IMR-90 (cell line): ENCODE data around the gene TMPRSS11A. TPM values are rescaled to one million over a fixed set of nuclear protein-coding genes. Genes with fewer than 3 reads are reported as not detected.

Experiments
- ATAC-seq: fragments of 200-7000 bp; cut with Tn5 transposase; 2 replicates; pipeline ENCODE4 v1.9.1; 2020; ENCODE audit warnings: low read depth, mild to moderate bottlenecking, moderate library complexity
- BruUV-seq: library from RNA; stranded (reverse); fragments of 400-500 nt; replicated peaks from 2 replicates; lab custom pipeline; 2021; lab: Mats Ljungman, UMichigan
- CTCF ChIA-PET: fragments of 300-600 bp; formaldehyde crosslinking; extraction: SDS; loops from one replicate; lab custom pipeline; 2021; ENCODE audit warnings: antibody characterized with exemption; lab: Yijun Ruan, JAX
- POLR2A ChIA-PET: fragments of 300-600 bp; sonication (Branson Sonifier 250); formaldehyde crosslinking; loops from one replicate; lab custom pipeline; 2022; ENCODE audit warnings: antibody characterized with exemption; ENCODE audit not compliant: unreplicated experiment; lab: Charles Lee
- DNase-seq: peaks from one replicate; pipeline ENCODE4 v3.0.0; 2013
- H2AFZ ChIP-seq: replicated peaks from 2 replicates; pipeline ENCODE3; 2013; ENCODE audit warnings: low read length, mild to moderate bottlenecking; ENCODE audit not compliant: poor library complexity
- H2AK5ac ChIP-seq: 2 replicates; pipeline ENCODE4 v1.6.1; 2013; ENCODE audit warnings: low read depth, low read length, inconsistent platforms
- H2AK9ac ChIP-seq: replicated peaks from 2 replicates; pipeline ENCODE3; 2013; ENCODE audit warnings: mild to moderate bottlenecking, low read depth, low read length, moderate library complexity; ENCODE audit not compliant: poor library complexity
- H2BK120ac ChIP-seq: 2 replicates; pipeline ENCODE4 v1.6.1; 2013; ENCODE audit warnings: low read depth, low read length, inconsistent platforms
- H2BK15ac ChIP-seq: 3 replicates; pipeline ENCODE4 v1.6.1; 2013; ENCODE audit warnings: low read depth, low read length, inconsistent platforms
- H2BK20ac ChIP-seq: 2 replicates; pipeline ENCODE4 v1.6.1; 2013; ENCODE audit warnings: low read depth, mild to moderate bottlenecking, inconsistent platforms, low read length, moderate library complexity
- H2BK5ac ChIP-seq: 2 replicates; pipeline ENCODE4 v1.6.1; 2013; ENCODE audit warnings: mild to moderate bottlenecking, low read depth, low read length, inconsistent platforms; ENCODE audit not compliant: poor library complexity, severe bottlenecking
- H3K14ac ChIP-seq: replicated peaks from 2 replicates; pipeline ENCODE4 v1.6.1; 2013; ENCODE audit warnings: low read depth, low read length, inconsistent platforms
- H3K18ac ChIP-seq: 2 replicates; pipeline ENCODE4 v1.6.1; 2013; ENCODE audit warnings: low read depth, low read length, control low read depth
- H3K23ac ChIP-seq: 2 replicates; pipeline ENCODE4 v1.6.1; 2013; ENCODE audit warnings: low read depth, low read length, inconsistent platforms
- H3K27ac ChIP-seq: 2 replicates; pipeline ENCODE4 v1.5.1; 2013; ENCODE audit warnings: mild to moderate bottlenecking, control low read depth, low read length; ENCODE audit not compliant: insufficient read depth
- H3K27me3 ChIP-seq: 2 replicates; pipeline ENCODE4 v1.6.1; 2013; ENCODE audit warnings: low read length; ENCODE audit not compliant: control insufficient read depth, insufficient read depth
- H3K36me3 ChIP-seq: 2 replicates; pipeline ENCODE4 v1.6.1; 2013; ENCODE audit warnings: low read length, mixed read lengths; ENCODE audit not compliant: control insufficient read depth, insufficient read depth
- H3K4ac ChIP-seq: 2 replicates; pipeline ENCODE4 v1.6.1; 2013; ENCODE audit warnings: low read depth, low read length, inconsistent platforms
- H3K4me1 ChIP-seq: 2 replicates; pipeline ENCODE4 v1.6.1; 2013; ENCODE audit warnings: low read length, mixed read lengths; ENCODE audit not compliant: control insufficient read depth, insufficient read depth
- H3K4me2 ChIP-seq: 2 replicates; pipeline ENCODE4 v1.6.1; 2013; ENCODE audit warnings: low read depth, mild to moderate bottlenecking, control low read depth, low read length, moderate library complexity
- H3K4me3 ChIP-seq: 2 replicates; pipeline ENCODE4 v1.5.1; 2013; ENCODE audit warnings: low read depth, mild to moderate bottlenecking, control low read depth, low read length, moderate library complexity; ENCODE audit not compliant: insufficient read depth
- H3K56ac ChIP-seq: 2 replicates; pipeline ENCODE4 v1.6.1; 2013; ENCODE audit warnings: low read length, inconsistent platforms; ENCODE audit not compliant: insufficient read depth; ENCODE audit errors: extremely low read depth
- H3K79me1 ChIP-seq, 2 experiments: 2 replicates each; pipeline ENCODE4 v1.6.1; 2013; ENCODE audit warnings: low read length in 2 of 2, inconsistent platforms in 1 of 2, low read depth in 1 of 2
- H3K9ac ChIP-seq: 2 replicates; pipeline ENCODE4 v1.6.1; 2013; ENCODE audit warnings: low read depth, low read length, control low read depth
- H3K9me1 ChIP-seq: 2 replicates; pipeline ENCODE4 v1.6.1; 2013; ENCODE audit warnings: low read length, inconsistent platforms; ENCODE audit not compliant: insufficient read depth
- H3K9me3 ChIP-seq: 2 replicates; pipeline ENCODE4 v1.6.1; 2013; ENCODE audit warnings: low read length; ENCODE audit not compliant: control insufficient read depth, insufficient read depth
- H4K20me1 ChIP-seq: 2 replicates; pipeline ENCODE4 v1.6.1; 2013; ENCODE audit warnings: low read length, inconsistent platforms; ENCODE audit not compliant: insufficient read depth
- H4K5ac ChIP-seq: 2 replicates; pipeline ENCODE4 v1.6.1; 2013; ENCODE audit warnings: mild to moderate bottlenecking, low read depth, low read length, control low read depth
- H4K8ac ChIP-seq, 2 experiments: 2 replicates each; pipeline ENCODE4 v1.6.1; 2013; ENCODE audit warnings: low read depth in 2 of 2, low read length in 2 of 2, control low read depth in 1 of 2, inconsistent platforms in 1 of 2
- H4K91ac ChIP-seq: 2 replicates; pipeline ENCODE4 v1.6.1; 2013; ENCODE audit warnings: low read depth, low read length, inconsistent platforms; ENCODE audit not compliant: insufficient read depth
- BHLHE40 ChIP-seq: fragments of 150-350 bp; IDR thresholded peaks from 2 replicates; pipeline ENCODE4 v1.6.1; 2016; ENCODE audit warnings: mild to moderate bottlenecking, low read depth, low read length
- CEBPB ChIP-seq: IDR thresholded peaks from 2 replicates; pipeline ENCODE4 v1.6.1; 2012; ENCODE audit warnings: low read depth, low read length, improper control_type of control experiment
- CHD1 ChIP-seq: IDR thresholded peaks from 2 replicates; pipeline ENCODE4 v1.6.1; 2012; ENCODE audit warnings: low read depth, low read length, improper control_type of control experiment
- CTCF ChIP-seq: conservative IDR thresholded peaks from 2 replicates; pipeline ENCODE4 v1.5.1; 2012; ENCODE audit warnings: mild to moderate bottlenecking, low read depth, low read length, improper control_type of control experiment
- ELK1 ChIP-seq: fragments of 150-350 bp; IDR thresholded peaks from 2 replicates; pipeline ENCODE4 v1.6.1; 2016; ENCODE audit warnings: low read depth, mild to moderate bottlenecking, low read length, moderate library complexity, borderline replicate concordance
- FOS ChIP-seq: fragments of 150-350 bp; IDR thresholded peaks from 2 replicates; pipeline ENCODE4 v1.6.1; 2016; ENCODE audit warnings: low read depth, low read length
- MAFK ChIP-seq: IDR thresholded peaks from 2 replicates; pipeline ENCODE4 v1.6.1; 2012; ENCODE audit warnings: low read depth, low read length, improper control_type of control experiment
- MAZ ChIP-seq: IDR thresholded peaks from 2 replicates; pipeline ENCODE4 v1.6.1; 2012; ENCODE audit warnings: low read depth, mild to moderate bottlenecking, low read length, improper control_type of control experiment, moderate library complexity, borderline replicate concordance
- MXI1 ChIP-seq: IDR thresholded peaks from 2 replicates; pipeline ENCODE4 v1.6.1; 2012; ENCODE audit warnings: low read depth, mild to moderate bottlenecking, low read length, moderate library complexity, borderline replicate concordance
- NFE2L2 ChIP-seq: fragments of 150-350 bp; IDR thresholded peaks from 2 replicates; pipeline ENCODE4 v1.6.1; 2016; ENCODE audit warnings: low read depth, mild to moderate bottlenecking, low read length
- POLR2A ChIP-seq: IDR thresholded peaks from 2 replicates; pipeline ENCODE4 v1.6.1; 2012; ENCODE audit warnings: mild to moderate bottlenecking, low read depth, low read length
- RAD21 ChIP-seq: IDR thresholded peaks from 2 replicates; pipeline ENCODE4 v1.6.1; 2012; ENCODE audit warnings: low read length, improper control_type of control experiment
- RCOR1 ChIP-seq: IDR thresholded peaks from 2 replicates; pipeline ENCODE4 v1.6.1; 2012; ENCODE audit warnings: mild to moderate bottlenecking, low read length, improper control_type of control experiment; ENCODE audit not compliant: insufficient replicate concordance
- RFX5 ChIP-seq: IDR thresholded peaks from 2 replicates; pipeline ENCODE4 v1.8.0; 2012; ENCODE audit warnings: low read depth, mild to moderate bottlenecking, low read length, moderate library complexity
- SMC3 ChIP-seq: fragments of 150-350 bp; IDR thresholded peaks from 2 replicates; pipeline ENCODE4 v1.6.1; 2016; ENCODE audit warnings: low read depth, mild to moderate bottlenecking, antibody characterized with exemption, low read length, moderate library complexity
- USF2 ChIP-seq: fragments of 150-350 bp; IDR thresholded peaks from 2 replicates; pipeline ENCODE4 v1.6.1; 2017; ENCODE audit warnings: mild to moderate bottlenecking, antibody characterized with exemption, low read length, low read depth
- WGBS, 2 experiments: methylation state at CpG; one replicate each; pipeline versions ENCODE4 v1.1.5 to v1.1.7; 2013; ENCODE audit warnings: missing lambda C conversion rate in 2 of 2; ENCODE audit not compliant: insufficient read length in 1 of 2; ENCODE audit errors: extremely low coverage in 2 of 2; 5-methylcytosine and 5-hydroxymethylcytosine counted together
- dilution Hi-C: fragments of 300-500 bp; cut with HindIII; formaldehyde crosslinking; loops from one replicate; pipeline ENCODE4 v1.14.3; 2018; ENCODE audit warnings: low sequenced_read_pairs; ENCODE audit not compliant: unreplicated experiment
- in situ Hi-C: fragments of 300-500 bp; cut with MboI; formaldehyde crosslinking; loops from 3 replicates; pipeline ENCODE4 v1.14.3; 2019; ENCODE audit warnings: low sequenced_read_pairs, inconsistent platforms, mixed read lengths
- intact Hi-C: fragments of 100-400 bp; cut with micrococcal nuclease; formaldehyde crosslinking; loops from 2 replicates; pipeline ENCODE4 v1.10.0; 2022
- polyA plus RNA-seq, 3 experiments: library from polyadenylated mRNA; depleted of rRNA; stranded (reverse); fragments of >200 nt; gene quantifications; 2 replicates each; pipeline ENCODE4 v1.2.3, GENCODE V29; 2012; ENCODE audit warnings: low replicate concordance in 1 of 3
- total RNA-seq: library from RNA; depleted of rRNA; stranded (reverse); fragments of >200 nt; gene quantifications from 2 replicates; pipeline ENCODE4 v1.2.3, GENCODE V29; 2012

Gene TMPRSS11A
- total and polyA plus RNA-seq, 2 of the 4 experiments (the other 2 are of a cell fraction): not detected

GRCh38 chr4:67933038-67933437 is 30.3 kb downstream of the TMPRSS11A start:
- Histone ChIP-seq H3K4me2 (no peak overlapping the region), H4K91ac (no peak overlapping the region), H3K14ac (no peak overlapping the region), H3K36me3 (no peaks in the 10 kb centered on the region), H3K27ac (no peak overlapping the region), H3K9ac (no peak overlapping the region), H2BK120ac (no peak overlapping the region), H2AK9ac (no peak overlapping the region), H3K23ac (no peak overlapping the region), H4K20me1 (no peaks in the 10 kb centered on the region), H3K9me3 (no peaks in the 10 kb centered on the region), H3K4ac (no peak overlapping the region), H3K9me1 (no peaks in the 10 kb centered on the region), H2BK5ac (no peak overlapping the region), H3K4me1 (no peaks in the 10 kb centered on the region), H4K8ac (no peak overlapping the region), H4K5ac (no peak overlapping the region), H3K4me3 (no peak overlapping the region), H2BK20ac (no peak overlapping the region), H3K18ac (no peak overlapping the region), H3K56ac (no peak overlapping the region), H2BK15ac (no peak overlapping the region), H3K79me1 (no peaks in the 10 kb centered on the region), H2AK5ac (no peak overlapping the region), H3K27me3 (no peaks in the 10 kb centered on the region; the same call in 1 of the 2 replicates), H2AFZ (no peak overlapping the region)
- ATAC-seq (no peak), DNase-seq (no peak)
- ChIA-PET CTCF (no interaction called here), POLR2A (no interaction called here)
- in situ Hi-C loops: no loop called here
- intact Hi-C loops: no loop called here
- dilution Hi-C loops: no loop called here
- TF ChIP-seq CTCF (no peak), NFE2L2 (no peak), MXI1 (no peak), RAD21 (no peak), BHLHE40 (no peak), CEBPB (no peak), CHD1 (no peak), SMC3 (no peak), RCOR1 (no peak), RFX5 (no peak), ELK1 (no peak), POLR2A (no peak), MAZ (no peak), FOS (no peak), USF2 (no peak), MAFK (no peak)
- WGBS, 2 experiments: no CpG with 5 or more reads among the region's 5 CpGs
- BruUV-seq: no TSS peak
